ENCODE data around the gene CLNS1A. TPM values are rescaled to one million over a fixed set of nuclear protein-coding genes. Genes with fewer than 3 reads are reported as not detected.

The CLNS1A gene
- total RNA-seq, result 81.4 and 92.2 TPM in 2 replicates

GRCh38 chr11:77637345-77638165 is at the start of gene CLNS1A:
CLNS1A (minus strand) TSS chr11:77637794; CDS start chr11:77637714, 80 bp downstream.

GRCh38 chr11:77589521-77590193 is 47.9 kb downstream of the CLNS1A start, which contains the start of gene AQP11:
AQP11 (plus strand) TSS chr11:77589953; CDS start chr11:77589993, 40 bp downstream.

Other genes starting within 250 kb of the CLNS1A start
- 29.9 and 48.0 TPM in 2 replicates for gene PAK1, start 163.7 kb downstream of the CLNS1A start, total RNA-seq
- gene AQP11, start 47.8 kb downstream of the CLNS1A start, total RNA-seq, result 0.59 and 0.84 TPM in 2 replicates
- gene RSF1, start 182.9 kb upstream of the CLNS1A start, total RNA-seq, result 13.5 and 17.0 TPM in 2 replicates
- gene AAMDC, start 183.3 kb upstream of the CLNS1A start, total RNA-seq, result 25.6 and 34.5 TPM in 2 replicates

All from bronchus fibroblast of lung (primary cell).